ENCODE results near the gene TUBA1C. TPM values are rescaled to one million over a fixed set of nuclear protein-coding genes. Genes with fewer than 3 reads are reported as not detected.
A peak's percentile ranks its signal among the peaks of the same experiment; 100 is the strongest.

Gene TUBA1C
- total RNA-seq (2014; rRNA removed; shearing (Covaris generic); ENCODE audit: low replicate concordance) = 90.0 and 132 TPM in 2 replicates

DNA sequence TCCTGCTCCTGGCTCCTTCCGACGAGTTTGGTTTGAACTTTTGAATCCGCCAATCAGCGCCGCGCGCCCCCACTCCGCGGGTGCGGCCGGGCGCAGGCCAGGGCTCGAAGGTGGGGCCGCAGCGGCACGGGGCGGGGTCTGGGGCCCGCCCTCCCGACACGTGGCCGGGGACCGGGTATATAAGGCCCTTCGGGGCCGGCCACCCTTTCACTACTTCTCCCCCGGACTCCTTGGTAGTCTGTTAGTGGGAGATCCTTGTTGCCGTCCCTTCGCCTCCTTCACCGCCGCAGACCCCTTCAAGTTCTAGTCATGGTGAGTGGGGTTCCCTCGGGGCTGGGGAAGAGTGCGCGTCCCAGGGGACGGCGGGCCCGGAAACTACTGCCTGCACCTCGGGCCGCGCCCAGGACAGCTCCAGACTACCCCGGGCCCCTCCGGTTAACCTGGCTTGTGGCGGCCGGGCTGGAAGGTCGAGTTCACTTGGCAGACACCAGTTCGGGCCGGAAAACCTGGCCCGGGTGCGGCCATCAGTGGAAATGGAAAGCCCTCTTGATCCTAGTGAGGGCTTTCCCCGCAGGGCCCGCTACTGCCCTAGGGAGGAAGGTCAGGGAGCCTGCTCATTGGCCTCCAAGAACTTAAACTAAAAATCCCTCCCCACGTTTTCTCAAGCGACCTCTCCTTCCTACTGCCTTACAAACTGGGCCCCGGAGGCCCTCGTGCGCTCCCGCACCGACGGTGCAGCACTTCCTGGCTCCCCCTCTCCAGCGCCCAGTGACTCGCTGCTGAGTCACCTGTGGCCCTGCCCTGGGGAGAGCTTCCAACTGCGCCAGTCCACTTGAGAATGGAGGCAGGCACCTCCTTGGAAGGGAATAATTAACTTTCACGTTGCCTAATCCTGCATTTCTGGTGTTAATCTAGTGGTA, at the start of gene TUBA1C:
TSS of gene TUBA1C (plus strand) at position 210 of the 920 bp plus-strand sequence. CDS start at position 310, 100 bp downstream.
- DNase-seq = peak; percentile 97
- H3K27me3 ChIP-seq (ENCODE audit: low read length) = no peaks in the 10 kb centered on the region
- H3K79me2 ChIP-seq (ENCODE audit: low read length) = peaks cover 37% of the 10 kb centered on the region
- H3K27ac ChIP-seq (ENCODE audit: low read length) = peak within 1 kb of the TSS; percentile 81
- peak within 1 kb of the TSS; percentile 92 for H2AFZ ChIP-seq (ENCODE audit: low read length)
- peak within 1 kb of the TSS; percentile 98 for H3K9ac ChIP-seq (ENCODE audit: low read length)
- H3K36me3 ChIP-seq (ENCODE audit: insufficient read depth, low read length) = peaks cover 25% of the 10 kb centered on the region
- H3K4me3 ChIP-seq (ENCODE audit: low read length) = peak within 1 kb of the TSS; percentile 95
- H3K4me1 ChIP-seq (ENCODE audit: low read length) = peaks cover 26% of the 10 kb centered on the region
- H4K20me1 ChIP-seq (ENCODE audit: insufficient read depth, low read depth, low read length) = peaks cover 22% of the 10 kb centered on the region
- no peaks in the 10 kb centered on the region for H3K9me3 ChIP-seq (ENCODE audit: low read length)
- no peaks in the 10 kb centered on the region for H3K9me2 ChIP-seq (replicated peaks; ENCODE audit: insufficient read depth, low read length)
- peak within 1 kb of the TSS; percentile 81 for H3K4me2 ChIP-seq (ENCODE audit: low read depth, low read length, poor library complexity, severe bottlenecking)

DNA sequence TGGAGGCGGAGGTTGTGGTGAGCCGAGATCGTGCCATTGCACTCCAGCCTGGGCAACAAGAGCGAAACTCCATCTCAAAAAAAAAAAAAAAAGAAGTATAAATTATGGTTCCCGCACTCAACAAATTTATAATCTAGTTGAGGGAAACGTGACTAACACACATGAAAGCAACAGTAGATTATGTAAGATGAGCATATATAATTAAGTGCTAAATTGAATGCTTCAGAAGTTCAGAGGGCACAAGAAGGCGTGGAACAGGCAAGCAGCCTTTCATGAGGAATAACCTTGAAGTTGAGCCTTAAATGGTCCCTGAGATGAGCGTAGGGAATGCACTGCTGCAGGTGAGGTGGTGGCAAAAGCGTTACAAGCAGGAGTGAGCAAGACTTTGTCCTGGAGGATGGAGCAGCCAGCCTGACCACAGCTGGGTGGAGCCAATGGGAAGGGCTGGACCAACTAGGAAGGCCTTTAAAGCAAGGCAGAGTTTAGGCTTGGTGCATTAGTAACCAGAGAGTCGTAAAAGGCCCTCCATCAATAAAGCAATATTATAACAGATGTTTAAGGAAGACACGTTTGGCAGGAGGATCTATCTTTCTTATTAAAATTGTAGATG, 45.4 kb upstream of the TUBA1C start:
- Histone ChIP-seq H3K9me2 (replicated peaks; ENCODE audit: insufficient read depth, low read length) (no peaks in the 10 kb centered on the region), H2AFZ (ENCODE audit: low read length) (no peak overlapping the region), H3K79me2 (ENCODE audit: low read length) (no peaks in the 10 kb centered on the region), H3K36me3 (ENCODE audit: insufficient read depth, low read length) (no peaks in the 10 kb centered on the region), H3K27me3 (ENCODE audit: low read length) (no peaks in the 10 kb centered on the region), H3K4me3 (ENCODE audit: low read length) (no peak overlapping the region), H3K27ac (ENCODE audit: low read length) (no peak overlapping the region), H4K20me1 (ENCODE audit: insufficient read depth, low read depth, low read length) (no peaks in the 10 kb centered on the region), H3K4me2 (ENCODE audit: low read depth, low read length, poor library complexity, severe bottlenecking) (no peak overlapping the region), H3K4me1 (ENCODE audit: low read length) (peaks cover 7% of the 10 kb centered on the region), H3K9me3 (ENCODE audit: low read length) (no peaks in the 10 kb centered on the region), H3K9ac (ENCODE audit: low read length) (no peak overlapping the region)
- no peak for DNase-seq

DNA sequence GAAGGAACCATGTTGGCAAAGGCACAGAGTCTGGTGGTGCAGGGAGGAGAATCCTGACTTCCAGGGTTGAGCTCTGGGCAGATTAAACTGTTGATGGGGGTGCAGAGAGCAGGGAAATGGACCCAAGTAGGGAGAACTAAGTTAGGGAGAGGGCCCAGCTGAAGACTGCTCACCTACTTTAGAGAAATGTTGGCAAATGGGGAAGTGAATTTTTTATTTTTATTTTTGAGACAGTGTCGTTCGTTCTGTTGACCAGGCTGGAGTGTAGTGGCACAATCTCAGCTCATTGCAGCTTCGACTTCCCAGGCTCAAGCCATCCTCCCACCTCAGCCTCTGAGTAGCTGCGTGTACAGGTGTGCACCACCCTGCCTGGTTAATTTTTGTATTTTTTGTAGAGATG, 43.9 kb upstream of the TUBA1C start:
- Histone ChIP-seq H3K4me1 (ENCODE audit: low read length) (no peaks in the 10 kb centered on the region), H3K9ac (ENCODE audit: low read length) (no peak overlapping the region), H3K9me3 (ENCODE audit: low read length) (no peaks in the 10 kb centered on the region), H3K36me3 (ENCODE audit: insufficient read depth, low read length) (no peaks in the 10 kb centered on the region), H4K20me1 (ENCODE audit: insufficient read depth, low read depth, low read length) (no peaks in the 10 kb centered on the region), H2AFZ (ENCODE audit: low read length) (peak overlapping the region; percentile 62; the same call in 1 of the 2 replicates), H3K4me2 (ENCODE audit: low read depth, low read length, poor library complexity, severe bottlenecking) (no peak overlapping the region), H3K27me3 (ENCODE audit: low read length) (no peaks in the 10 kb centered on the region), H3K27ac (ENCODE audit: low read length) (no peak overlapping the region), H3K4me3 (ENCODE audit: low read length) (no peak overlapping the region), H3K9me2 (replicated peaks; ENCODE audit: insufficient read depth, low read length) (no peaks in the 10 kb centered on the region), H3K79me2 (ENCODE audit: low read length) (no peaks in the 10 kb centered on the region)
- DNase-seq = no peak

DNA sequence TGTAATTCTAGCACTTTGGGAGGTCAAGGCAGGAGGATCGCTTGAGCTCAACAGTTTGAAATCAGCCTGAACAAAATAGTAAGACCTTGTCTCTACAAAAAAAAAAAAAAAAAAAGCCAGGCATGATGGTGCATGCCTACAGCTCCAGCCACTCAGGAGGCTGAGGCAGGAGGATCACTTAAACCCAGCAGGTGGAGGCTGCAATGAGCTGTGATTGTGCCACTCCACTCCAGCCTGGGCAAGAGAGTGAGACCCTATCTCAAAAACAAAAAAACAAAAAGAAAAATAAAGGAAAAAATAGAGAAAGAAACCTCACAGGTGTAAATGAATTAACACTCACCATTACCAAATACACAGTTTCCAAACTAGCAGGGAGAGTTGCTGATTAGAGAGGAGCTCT, 41.8 kb upstream of the TUBA1C start:
- no peaks in the 10 kb centered on the region for H3K79me2 ChIP-seq (ENCODE audit: low read length)
- no peaks in the 10 kb centered on the region for H3K36me3 ChIP-seq (ENCODE audit: insufficient read depth, low read length)
- no peak overlapping the region for H3K9ac ChIP-seq (ENCODE audit: low read length)
- H3K4me2 ChIP-seq (ENCODE audit: low read depth, low read length, poor library complexity, severe bottlenecking) = no peak overlapping the region
- H3K4me1 ChIP-seq (ENCODE audit: low read length) = peaks cover 6% of the 10 kb centered on the region
- no peak overlapping the region for H3K4me3 ChIP-seq (ENCODE audit: low read length)
- H3K9me2 ChIP-seq (replicated peaks; ENCODE audit: insufficient read depth, low read length) = no peaks in the 10 kb centered on the region
- no peak for DNase-seq
- no peak overlapping the region for H2AFZ ChIP-seq (ENCODE audit: low read length)
- no peaks in the 10 kb centered on the region for H3K27me3 ChIP-seq (ENCODE audit: low read length)
- no peaks in the 10 kb centered on the region for H3K9me3 ChIP-seq (ENCODE audit: low read length)
- no peaks in the 10 kb centered on the region for H4K20me1 ChIP-seq (ENCODE audit: insufficient read depth, low read depth, low read length)
- no peak overlapping the region for H3K27ac ChIP-seq (ENCODE audit: low read length)

DNA sequence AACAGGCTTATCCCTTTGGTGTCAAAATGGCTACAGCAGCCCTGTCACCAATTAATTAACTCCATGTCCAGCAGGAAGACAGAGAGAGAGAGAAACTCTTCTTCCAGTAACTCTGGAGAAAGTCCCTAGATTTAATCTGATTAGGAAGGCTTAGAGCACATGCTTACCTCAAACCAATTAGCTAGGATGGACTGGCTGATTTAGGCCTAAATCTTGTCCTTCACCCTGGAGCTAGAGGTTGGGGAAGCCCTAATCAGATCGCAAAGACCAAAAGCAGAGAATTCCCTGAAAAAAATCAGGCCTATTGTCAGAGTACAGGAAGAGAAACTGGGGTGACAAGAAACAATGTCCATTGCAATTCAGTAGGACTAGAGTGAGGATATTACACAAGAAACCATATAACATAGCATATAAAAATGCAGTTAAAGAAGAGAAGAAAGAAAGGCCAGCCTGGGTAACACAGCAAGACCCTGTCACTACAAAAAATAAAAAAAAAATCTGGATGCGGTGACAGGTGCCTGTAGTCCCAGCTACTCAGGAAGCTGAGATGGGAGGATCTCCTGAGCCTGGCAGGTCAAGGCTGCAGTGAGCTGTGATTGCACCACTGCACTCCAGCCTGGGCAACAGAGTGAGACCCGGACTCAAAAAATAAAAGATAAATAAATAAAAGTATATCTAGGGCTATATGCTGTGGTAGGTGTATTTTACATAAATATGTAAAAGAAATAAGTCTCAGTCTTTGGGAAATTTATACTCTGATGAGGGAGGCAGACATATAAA, 41.1 kb upstream of the TUBA1C start:
- H3K4me1 ChIP-seq (ENCODE audit: low read length) = peaks cover 12% of the 10 kb centered on the region
- H3K9me3 ChIP-seq (ENCODE audit: low read length) = no peaks in the 10 kb centered on the region
- H3K4me3 ChIP-seq (ENCODE audit: low read length) = no peak overlapping the region
- H3K27me3 ChIP-seq (ENCODE audit: low read length) = no peaks in the 10 kb centered on the region
- no peak overlapping the region for H3K4me2 ChIP-seq (ENCODE audit: low read depth, low read length, poor library complexity, severe bottlenecking)
- H3K9me2 ChIP-seq (replicated peaks; ENCODE audit: insufficient read depth, low read length) = no peaks in the 10 kb centered on the region
- no peaks in the 10 kb centered on the region for H3K36me3 ChIP-seq (ENCODE audit: insufficient read depth, low read length)
- no peak overlapping the region for H3K27ac ChIP-seq (ENCODE audit: low read length)
- H3K79me2 ChIP-seq (ENCODE audit: low read length) = no peaks in the 10 kb centered on the region
- H4K20me1 ChIP-seq (ENCODE audit: insufficient read depth, low read depth, low read length) = no peaks in the 10 kb centered on the region
- DNase-seq = no peak
- H2AFZ ChIP-seq (ENCODE audit: low read length) = no peak overlapping the region
- H3K9ac ChIP-seq (ENCODE audit: low read length) = no peak overlapping the region

DNA sequence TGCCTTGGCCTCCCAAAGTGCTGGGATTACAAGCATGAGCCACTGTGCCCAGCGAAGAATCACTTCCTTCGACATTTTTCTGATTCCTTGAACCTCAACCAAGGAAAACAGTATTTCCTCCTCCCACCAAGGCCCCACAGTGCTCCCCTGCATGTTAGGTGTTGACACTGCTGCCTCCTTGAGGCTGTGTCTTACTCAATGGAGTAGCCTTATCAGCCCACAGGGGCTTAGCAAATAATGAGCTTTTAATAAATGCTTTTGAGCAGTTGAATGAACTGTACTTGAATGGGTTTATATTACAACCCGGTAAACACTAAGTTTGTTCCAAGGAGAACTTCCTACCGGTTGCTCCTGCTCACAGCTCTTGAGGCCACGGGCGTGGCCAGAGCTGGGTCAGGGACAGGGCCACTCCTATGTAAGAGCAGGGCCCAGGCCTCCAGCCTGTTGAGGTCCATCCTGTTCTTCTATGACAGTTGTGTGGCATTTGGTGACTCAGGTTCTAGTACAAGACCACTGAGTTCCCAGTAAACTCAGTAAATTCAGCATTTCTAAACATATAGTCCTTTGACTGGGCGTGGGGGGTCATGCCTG, 39.2 kb upstream of the TUBA1C start:
- Histone ChIP-seq H3K27me3 (ENCODE audit: low read length) (no peaks in the 10 kb centered on the region), H3K36me3 (ENCODE audit: insufficient read depth, low read length) (no peaks in the 10 kb centered on the region), H3K27ac (ENCODE audit: low read length) (no peak overlapping the region), H3K9me3 (ENCODE audit: low read length) (no peaks in the 10 kb centered on the region), H3K9me2 (replicated peaks; ENCODE audit: insufficient read depth, low read length) (no peaks in the 10 kb centered on the region), H3K4me3 (ENCODE audit: low read length) (no peak overlapping the region), H4K20me1 (ENCODE audit: insufficient read depth, low read depth, low read length) (no peaks in the 10 kb centered on the region), H3K79me2 (ENCODE audit: low read length) (no peaks in the 10 kb centered on the region), H3K4me2 (ENCODE audit: low read depth, low read length, poor library complexity, severe bottlenecking) (no peak overlapping the region), H2AFZ (ENCODE audit: low read length) (no peak overlapping the region), H3K9ac (ENCODE audit: low read length) (no peak overlapping the region), H3K4me1 (ENCODE audit: low read length) (peaks cover 13% of the 10 kb centered on the region)
- DNase-seq = peak; percentile 52

DNA sequence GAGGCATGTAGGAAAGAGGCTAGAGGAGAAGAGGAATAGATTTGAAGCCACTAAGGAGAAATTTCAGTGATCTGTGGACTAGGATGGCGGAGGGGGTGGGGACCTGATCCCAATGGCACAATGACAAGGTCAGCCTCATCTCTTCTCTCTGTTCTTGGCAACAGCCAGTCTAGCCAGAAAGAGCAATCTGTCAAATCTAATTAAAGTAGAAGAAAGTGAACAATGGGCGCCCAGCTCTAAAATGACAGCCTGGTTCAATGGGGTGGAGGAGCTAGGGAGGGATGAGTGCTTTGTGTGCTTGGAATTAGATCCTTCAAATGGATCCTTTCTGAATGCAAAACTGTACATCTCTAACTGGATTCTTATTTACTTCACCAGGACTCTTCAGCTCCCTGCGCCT, 37.2 kb upstream of the TUBA1C start:
- Histone ChIP-seq H3K27me3 (ENCODE audit: low read length) (no peaks in the 10 kb centered on the region), H3K36me3 (ENCODE audit: insufficient read depth, low read length) (no peaks in the 10 kb centered on the region), H2AFZ (ENCODE audit: low read length) (no peak overlapping the region), H3K4me3 (ENCODE audit: low read length) (no peak overlapping the region), H3K4me1 (ENCODE audit: low read length) (peaks cover 13% of the 10 kb centered on the region), H3K9ac (ENCODE audit: low read length) (no peak overlapping the region), H3K27ac (ENCODE audit: low read length) (no peak overlapping the region), H3K79me2 (ENCODE audit: low read length) (no peaks in the 10 kb centered on the region), H3K9me2 (replicated peaks; ENCODE audit: insufficient read depth, low read length) (no peaks in the 10 kb centered on the region), H3K9me3 (ENCODE audit: low read length) (no peaks in the 10 kb centered on the region), H4K20me1 (ENCODE audit: insufficient read depth, low read depth, low read length) (no peaks in the 10 kb centered on the region), H3K4me2 (ENCODE audit: low read depth, low read length, poor library complexity, severe bottlenecking) (peak overlapping the region; percentile 34)
- DNase-seq = no peak

All from Karpas-422 (cell line).